ENCODE measurements around the gene GAREM2.

GAREM2 gene

GRCh38 chr2:26191316-26192159, 18.6 kb downstream of the GAREM2 start:
- no peaks in the 10 kb centered on the region for H3K9me3 ChIP-seq (ENCODE audit: control insufficient read depth, insufficient read depth, low read depth, low read length)
- ChIA-PET CTCF (interaction anchor here (0.7 kb wide), 1 partner anchor 335 kb away, joined by 4 read pairs; no protein-coding TSS in a partner anchor), POLR2A (no interaction called here)

GRCh38 chr2:26193578-26194231, 20.8 kb downstream of the GAREM2 start:
- POLR2A ChIA-PET, result no interaction called here
- Histone ChIP-seq H3K9me3 (ENCODE audit: control insufficient read depth, insufficient read depth, low read depth, low read length) (no peaks in the 10 kb centered on the region), H3K4me3 (ENCODE audit: low read depth, low read length) (no peak overlapping the region), H3K36me3 (ENCODE audit: control insufficient read depth in 2 of 2, insufficient read depth in 1 of 2, low read length in 2 of 2) (peaks cover 0 to 84% of the 10 kb centered on the region in 2 experiments; a peak in 1 of 3 replicates), H3K4me1 (ENCODE audit: control insufficient read depth, insufficient read depth, low read length) (0 out of 2 replicates have a peak, but pooled peaks cover 3% of the 10 kb centered on the region), H3K27ac (ENCODE audit: extremely low read depth, low read depth, low read length) (no peak overlapping the region)
- CTCF ChIA-PET, result no interaction called here
- TF ChIP-seq ZNF549 (tag by site-specific recombination; IDR thresholded peaks at IDR 0.05) (no peak), ZNF324 (tag by site-specific recombination; IDR thresholded peaks at IDR 0.05) (no peak), HIC1 (tag by site-specific recombination; IDR thresholded peaks at IDR 0.05) (no peak), ZNF311 (tag by site-specific recombination; IDR thresholded peaks at IDR 0.05; ENCODE audit: borderline replicate concordance) (no peak), ZNF670 (tag by site-specific recombination; IDR thresholded peaks at IDR 0.05; ENCODE audit: low read depth) (no peak), ZBTB17 (tag by site-specific recombination; IDR thresholded peaks at IDR 0.05) (no peak), ZNF692 (tag by site-specific recombination; IDR thresholded peaks at IDR 0.05) (no peak), WT1 (tag by site-specific recombination; IDR thresholded peaks at IDR 0.05) (no peak), OSR2 (tag by site-specific recombination; IDR thresholded peaks at IDR 0.05) (no peak), ZNF837 (tag by site-specific recombination; IDR thresholded peaks at IDR 0.05) (no peak), ZNF280D (tag by site-specific recombination; IDR thresholded peaks at IDR 0.05) (no peak), ZNF677 (tag by site-specific recombination; IDR thresholded peaks at IDR 0.05) (no peak), ZFP3 (tag by site-specific recombination; IDR thresholded peaks at IDR 0.05; ENCODE audit: low read depth) (no peak), ZNF404 (tag by site-specific recombination; IDR thresholded peaks at IDR 0.05) (no peak), ZNF488 (tag by site-specific recombination; IDR thresholded peaks at IDR 0.05) (no peak), REST (tag by site-specific recombination; IDR thresholded peaks at IDR 0.05) (no peak)

More at GRCh38 chr2:26191316-26192159, 18.6 kb downstream of the GAREM2 start:
- H3K4me3 ChIP-seq (ENCODE audit: low read depth, low read length), result no peak overlapping the region
- TF ChIP-seq ZNF843 (tag by site-specific recombination; IDR thresholded peaks at IDR 0.05), result no peak
- TF ChIP-seq ZNF529 (tag by site-specific recombination; IDR thresholded peaks at IDR 0.05; ENCODE audit: insufficient replicate concordance), result no peak
- no peak for TF ChIP-seq ZNF394 (tag by site-specific recombination; IDR thresholded peaks at IDR 0.05; ENCODE audit: borderline replicate concordance)
- no peak for TF ChIP-seq ZBTB17 (tag by site-specific recombination; IDR thresholded peaks at IDR 0.05)
- TF ChIP-seq GLIS1 (tag by site-specific recombination; IDR thresholded peaks at IDR 0.05), result no peak
- TF ChIP-seq EGR2 (tag by site-specific recombination; IDR thresholded peaks at IDR 0.05; ENCODE audit: low read depth), result no peak
- no peak for TF ChIP-seq OSR2 (tag by site-specific recombination; IDR thresholded peaks at IDR 0.05)
- no peak for TF ChIP-seq ZNF155 (tag by site-specific recombination; IDR thresholded peaks at IDR 0.05)
- no peak for TF ChIP-seq MZF1 (tag by site-specific recombination; IDR thresholded peaks at IDR 0.05; ENCODE audit: borderline replicate concordance)
- TF ChIP-seq ZSCAN23 (tag by site-specific recombination; IDR thresholded peaks at IDR 0.05), result no peak
- no peak for TF ChIP-seq ZNF146 (tag by site-specific recombination; IDR thresholded peaks at IDR 0.05)
- no peak for TF ChIP-seq ZNF211 (tag by site-specific recombination; IDR thresholded peaks at IDR 0.05; ENCODE audit: low read depth)
- TF ChIP-seq ZNF624 (tag by site-specific recombination; IDR thresholded peaks at IDR 0.05), result no peak
- no peak for TF ChIP-seq ZNF423 (tag by site-specific recombination; IDR thresholded peaks at IDR 0.05)
- TF ChIP-seq ZNF24 (tag by site-specific recombination; IDR thresholded peaks at IDR 0.05), result no peak
- TF ChIP-seq ZNF221 (tag by site-specific recombination; IDR thresholded peaks at IDR 0.05; ENCODE audit: borderline replicate concordance), result no peak
- TF ChIP-seq GLI4 (tag by site-specific recombination; IDR thresholded peaks at IDR 0.05), result no peak
- 0 out of 2 replicates have a peak, but pooled peaks cover 3% of the 10 kb centered on the region for H3K4me1 ChIP-seq (ENCODE audit: control insufficient read depth, insufficient read depth, low read length)
- H3K27ac ChIP-seq (ENCODE audit: extremely low read depth, low read depth, low read length), result no peak overlapping the region
- peaks cover 0 to 75% of the 10 kb centered on the region in 2 experiments; a peak in 1 of 3 replicates for H3K36me3 ChIP-seq (ENCODE audit: control insufficient read depth in 2 of 2, insufficient read depth in 1 of 2, low read length in 2 of 2)
